ENCODE results near the gene TEKT2. TPM values are rescaled to one million over a fixed set of nuclear protein-coding genes. Genes with fewer than 3 reads are reported as not detected.

TEKT2 gene
- total RNA-seq, 4 donors from 2014 or later, result 0.83 TPM; not detected in 3

GRCh38 chr1:36081926-36082485 lies 1.9 kb upstream of the TEKT2 start:
- intact Hi-C loops (cut with DNase I), result no loop called here
- 80% methylated on average over 3 of the region's 3 CpGs for WGBS
- H3K4me1 ChIP-seq, result peaks cover 11 to 17% (median 16%) of the 10 kb centered on the region in 4 donors

GRCh38 chr1:36083219-36083618 lies 675 bp upstream of the TEKT2 start:
- Histone ChIP-seq H3K27me3 (peaks cover 0 to 39% (median 3%) of the 10 kb centered on the region in 4 donors), H3K36me3 (no peaks in the 10 kb centered on the region), H3K4me3 (peak overlapping the region in 1 of 4 donors; percentile 55), H3K4me1 (peaks cover 13 to 22% (median 19%) of the 10 kb centered on the region in 4 donors), H3K9me3 (no peaks in the 10 kb centered on the region), H3K27ac (replicated peaks in 1 of 4) (no peak overlapping the region)
- DNase-seq (ENCODE audit: extremely low spot score), result peak; percentile 34
- no peak for TF ChIP-seq POLR2AphosphoS5 (IDR thresholded peaks at IDR 0.05)
- WGBS, result 93% methylated on average over 13 of the region's 13 CpGs
- intact Hi-C loops (cut with DNase I), result no loop called here

More at GRCh38 chr1:36081926-36082485, 1.9 kb upstream of the TEKT2 start:
- Histone ChIP-seq H3K9me3 (no peaks in the 10 kb centered on the region), H3K27ac (replicated peaks in 1 of 4) (no peak overlapping the region), H3K36me3 (no peaks in the 10 kb centered on the region), H3K4me3 (no peak overlapping the region), H3K27me3 (peaks cover 0 to 39% (median 3%) of the 10 kb centered on the region in 4 donors)
- TF ChIP-seq EP300 (IDR thresholded peaks at IDR 0.05) (no peak), POLR2AphosphoS5 (IDR thresholded peaks at IDR 0.05) (no peak), POLR2A (IDR thresholded peaks at IDR 0.05; ENCODE audit: low read depth) (no peak)
- TF ChIP-seq, protein P1, sequence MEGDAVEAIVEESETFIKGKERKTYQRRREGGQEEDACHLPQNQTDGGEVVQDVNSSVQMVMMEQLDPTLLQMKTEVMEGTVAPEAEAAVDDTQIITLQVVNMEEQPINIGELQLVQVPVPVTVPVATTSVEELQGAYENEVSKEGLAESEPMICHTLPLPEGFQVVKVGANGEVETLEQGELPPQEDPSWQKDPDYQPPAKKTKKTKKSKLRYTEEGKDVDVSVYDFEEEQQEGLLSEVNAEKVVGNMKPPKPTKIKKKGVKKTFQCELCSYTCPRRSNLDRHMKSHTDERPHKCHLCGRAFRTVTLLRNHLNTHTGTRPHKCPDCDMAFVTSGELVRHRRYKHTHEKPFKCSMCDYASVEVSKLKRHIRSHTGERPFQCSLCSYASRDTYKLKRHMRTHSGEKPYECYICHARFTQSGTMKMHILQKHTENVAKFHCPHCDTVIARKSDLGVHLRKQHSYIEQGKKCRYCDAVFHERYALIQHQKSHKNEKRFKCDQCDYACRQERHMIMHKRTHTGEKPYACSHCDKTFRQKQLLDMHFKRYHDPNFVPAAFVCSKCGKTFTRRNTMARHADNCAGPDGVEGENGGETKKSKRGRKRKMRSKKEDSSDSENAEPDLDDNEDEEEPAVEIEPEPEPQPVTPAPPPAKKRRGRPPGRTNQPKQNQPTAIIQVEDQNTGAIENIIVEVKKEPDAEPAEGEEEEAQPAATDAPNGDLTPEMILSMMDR (IDR thresholded peaks at IDR 0.05), result no peak
- peak; percentile 74 for DNase-seq (ENCODE audit: extremely low spot score)

DNA sequence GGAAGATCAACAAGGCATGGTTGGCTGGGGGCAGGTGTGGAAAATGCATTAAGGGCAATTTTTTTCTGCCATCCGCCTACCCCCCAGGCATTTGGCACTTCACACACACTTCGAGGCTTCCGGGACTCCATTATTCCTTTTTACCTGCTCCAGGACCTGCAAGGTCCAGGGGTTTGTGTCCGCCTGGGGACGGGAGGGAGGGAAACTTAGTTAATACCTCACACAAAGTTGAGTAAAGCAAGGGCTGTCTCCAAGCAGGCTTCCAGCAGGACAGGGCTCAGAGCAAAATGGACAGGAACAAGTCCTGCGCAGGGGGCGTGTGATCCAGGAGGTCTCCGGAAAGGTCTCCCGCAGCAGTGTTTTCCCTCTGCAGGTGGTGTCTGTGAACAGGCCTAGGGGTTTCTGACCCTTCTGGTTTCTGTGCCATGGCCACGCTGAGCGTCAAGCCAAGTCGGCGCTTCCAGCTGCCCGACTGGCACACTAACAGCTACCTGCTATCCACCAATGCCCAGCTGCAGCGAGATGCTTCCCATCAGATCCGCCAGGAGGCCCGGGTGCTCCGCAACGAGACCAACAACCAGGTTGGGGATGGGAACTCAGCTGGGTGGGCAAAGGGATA lies 712 bp downstream of the TEKT2 start:
- Histone ChIP-seq H3K4me3 (peak overlapping the region; percentile 52 to 64 (median 56)), H3K9me3 (no peaks in the 10 kb centered on the region), H3K27me3 (peaks cover 0 to 39% (median 3%) of the 10 kb centered on the region in 4 donors), H3K27ac (replicated peaks in 1 of 4) (no peak overlapping the region), H3K4me1 (peaks cover 19 to 30% (median 26%) of the 10 kb centered on the region in 4 donors), H3K36me3 (no peaks in the 10 kb centered on the region)
- no peak for DNase-seq (ENCODE audit: extremely low spot score)
- intact Hi-C loops (cut with DNase I), result no loop called here
- TF ChIP-seq POLR2AphosphoS5 (IDR thresholded peaks at IDR 0.05) (no peak), EP300 (IDR thresholded peaks at IDR 0.05) (no peak), POLR2A (IDR thresholded peaks at IDR 0.05; ENCODE audit: low read depth) (no peak)
- TF ChIP-seq, protein P1 (IDR thresholded peaks at IDR 0.05), result no peak
- 46% methylated on average over 9 of the region's 19 CpGs for WGBS

DNA sequence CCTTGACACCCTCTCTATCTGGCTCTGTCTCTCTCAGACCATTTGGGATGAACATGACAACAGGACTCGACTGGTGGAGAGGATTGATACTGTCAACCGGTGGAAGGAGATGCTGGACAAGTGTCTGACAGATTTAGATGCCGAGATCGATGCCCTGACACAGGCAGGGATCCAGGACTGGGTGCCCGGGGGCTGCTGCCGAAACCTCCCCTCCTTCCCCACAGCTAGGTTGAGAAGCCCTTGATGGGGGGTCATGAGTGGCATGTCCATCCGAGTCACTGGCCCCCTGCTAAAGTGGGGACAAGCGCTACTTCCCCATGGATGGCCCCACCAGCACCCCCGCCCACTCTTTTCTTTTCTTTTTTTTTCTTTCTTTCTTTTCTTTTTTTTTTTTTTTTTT lies 1.2 kb downstream of the TEKT2 start:
- DNase-seq (ENCODE audit: extremely low spot score), result no peak
- H3K4me1 ChIP-seq, result peaks cover 24 to 36% (median 32%) of the 10 kb centered on the region in 4 donors
- H3K4me3 ChIP-seq, result no peak overlapping the region
- intact Hi-C loops (cut with DNase I), result no loop called here
- H3K9me3 ChIP-seq, result no peaks in the 10 kb centered on the region
- no peak overlapping the region for H3K27ac ChIP-seq (replicated peaks in 1 of 4)
- H3K27me3 ChIP-seq, result peaks cover 0 to 39% (median 3%) of the 10 kb centered on the region in 4 donors
- WGBS, result 83% methylated on average over 8 of the region's 9 CpGs
- TF ChIP-seq, protein P1 (IDR thresholded peaks at IDR 0.05), result no peak
- no peak for TF ChIP-seq POLR2AphosphoS5 (IDR thresholded peaks at IDR 0.05)
- TF ChIP-seq POLR2A (IDR thresholded peaks at IDR 0.05; ENCODE audit: low read depth), result no peak
- no peak for TF ChIP-seq EP300 (IDR thresholded peaks at IDR 0.05)
- peaks cover 0 to 1% (median 0%) of the 10 kb centered on the region in 4 donors for H3K36me3 ChIP-seq

- intact Hi-C loops (cut with DNase I), result no loop called here
- Histone ChIP-seq H3K27ac (replicated peaks in 1 of 4) (no peak overlapping the region), H3K27me3 (peaks cover 0 to 39% (median 3%) of the 10 kb centered on the region in 4 donors), H3K4me3 (no peak overlapping the region), H3K9me3 (no peaks in the 10 kb centered on the region), H3K4me1 (peaks cover 27 to 42% (median 39%) of the 10 kb centered on the region in 4 donors), H3K36me3 (peaks cover 0 to 9% (median 3%) of the 10 kb centered on the region in 4 donors)
- TF ChIP-seq EP300 (IDR thresholded peaks at IDR 0.05) (no peak), POLR2A (IDR thresholded peaks at IDR 0.05; ENCODE audit: low read depth) (no peak), POLR2AphosphoS5 (IDR thresholded peaks at IDR 0.05) (no peak)
- TF ChIP-seq, protein P1 (IDR thresholded peaks at IDR 0.05), result no peak
- no peak for DNase-seq (ENCODE audit: extremely low spot score)
- 95% methylated on average over 28 of the region's 29 CpGs for WGBS
Observed at GRCh38 chr1:36085686-36086526, 2.0 kb downstream of the TEKT2 start.

Data from esophagus muscularis mucosa (tissue), 4 donors.